CD4-positive, alpha-beta T cell treated with Interleukin-12 subunit alpha and Interleukin-12 subunit beta, for 1 hour (primary cell): ENCODE data around the gene LBP.
"Not testable (repeated sequence)": the region's sequence is repeated elsewhere in the genome, so short reads cannot be mapped to it uniquely, and the experiment has no call there.

ENCODE experiments used
- DNase-seq: peaks from one replicate; pipeline ENCODE4 v3.0.0-alpha.2; 2020

Gene LBP

GRCh38 chr20:38350879-38351775, 4.8 kb downstream of the LBP start:
- DNase-seq = no peak

- no peak for DNase-seq
Measured at GRCh38 chr20:38353316-38353715, 7.0 kb downstream of the LBP start.

DNA sequence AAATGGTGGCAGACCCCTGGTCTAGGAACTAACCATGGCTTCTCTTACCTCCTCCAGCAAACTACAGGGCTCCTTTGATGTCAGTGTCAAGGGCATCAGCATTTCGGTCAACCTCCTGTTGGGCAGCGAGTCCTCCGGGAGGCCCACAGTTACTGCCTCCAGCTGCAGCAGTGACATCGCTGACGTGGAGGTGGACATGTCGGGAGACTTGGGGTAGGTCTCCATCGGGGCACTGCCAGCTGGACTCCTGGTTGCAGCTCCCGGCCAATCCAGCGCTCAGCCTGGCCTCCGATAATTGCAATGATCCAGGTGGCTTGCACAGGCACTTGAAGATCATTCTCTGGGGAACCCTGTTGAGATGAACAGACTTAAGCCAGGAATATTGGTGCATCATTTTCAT, 7.9 kb downstream of the LBP start:
- no peak for DNase-seq

- no peak for DNase-seq
Measured at GRCh38 chr20:38355161-38356012, 9.1 kb downstream of the LBP start.

- no peak for DNase-seq
Measured at GRCh38 chr20:38357653-38358207, 11.4 kb downstream of the LBP start.

DNA sequence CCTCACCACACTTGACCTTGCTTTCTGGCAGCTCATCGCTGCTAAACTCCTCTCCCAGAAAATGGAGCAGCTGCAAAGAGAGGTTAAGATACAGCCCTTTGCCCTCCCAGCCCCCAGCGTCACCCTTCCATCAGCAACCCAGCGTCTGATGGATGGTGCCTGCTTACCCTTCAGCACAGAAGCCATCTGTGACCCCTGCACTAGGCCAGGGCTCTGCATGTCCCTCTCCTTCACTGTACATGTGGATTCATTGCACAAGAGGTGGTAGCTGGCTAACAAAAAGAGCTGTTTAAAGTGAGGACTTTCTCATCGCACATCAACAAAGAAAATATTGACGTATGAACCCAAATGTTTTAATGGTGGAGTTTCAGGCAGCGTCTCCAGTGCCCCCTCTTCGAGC, 12.3 kb downstream of the LBP start:
- DNase-seq = no peak

DNA sequence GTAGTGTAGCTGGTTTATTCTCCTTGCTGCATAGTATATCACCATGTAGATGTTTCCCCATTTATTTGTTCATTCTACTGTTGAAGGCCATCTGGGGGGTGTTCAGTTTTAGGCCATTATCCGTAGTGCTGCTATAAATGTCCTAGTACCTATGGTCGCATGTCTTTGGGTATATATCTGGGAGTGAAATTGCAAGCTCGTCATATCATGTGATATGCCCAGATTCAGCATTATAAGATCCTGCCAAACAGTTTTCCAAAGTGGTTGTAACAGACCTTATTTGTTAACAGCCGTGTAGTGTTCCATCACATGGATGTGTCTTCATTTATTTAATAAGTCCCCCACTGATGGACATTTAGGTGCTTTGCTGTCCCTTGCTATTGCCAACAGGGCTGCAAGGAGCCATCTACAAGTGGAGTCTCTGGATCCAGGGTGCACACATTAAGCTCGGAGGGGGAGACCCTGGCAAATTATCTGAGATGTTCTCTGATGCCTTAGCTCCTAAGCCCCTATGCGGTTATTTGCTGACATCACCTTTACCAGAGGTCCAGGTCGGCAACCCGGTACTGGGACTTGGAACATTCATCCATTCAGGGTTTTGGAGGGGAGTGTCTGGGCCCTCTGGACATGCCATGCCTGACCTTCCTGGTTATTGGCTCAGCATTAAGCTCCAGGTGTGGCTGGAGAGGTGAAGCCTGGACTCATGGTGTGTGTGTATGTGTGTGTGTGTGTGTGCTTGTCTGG, 16.9 kb downstream of the LBP start:
- DNase-seq = no peak

DNA sequence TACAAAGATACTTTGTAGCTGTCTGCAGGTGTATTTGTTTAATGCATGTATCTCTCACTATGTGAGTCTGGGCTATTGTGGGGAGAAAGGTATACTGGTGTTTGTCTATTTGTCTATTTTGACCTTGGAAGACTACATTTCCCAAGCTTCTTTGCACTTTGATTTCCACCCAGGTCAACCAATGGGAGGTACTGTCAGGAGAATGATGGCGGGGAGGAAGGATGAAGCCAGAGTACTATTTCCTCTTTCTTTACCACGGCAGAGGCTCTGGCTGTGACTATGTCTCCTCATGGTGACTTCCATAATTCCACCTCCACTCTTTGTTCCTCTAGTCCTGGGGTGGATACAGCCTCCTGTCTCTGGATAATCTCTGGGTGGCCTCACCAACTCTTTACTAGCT, 23.1 kb downstream of the LBP start:
- no peak for DNase-seq

GRCh38 chr20:38372806-38373205, 26.5 kb downstream of the LBP start:
- DNase-seq = no peak

GRCh38 chr20:38373231-38373867, 27.1 kb downstream of the LBP start:
- DNase-seq = no peak

DNA sequence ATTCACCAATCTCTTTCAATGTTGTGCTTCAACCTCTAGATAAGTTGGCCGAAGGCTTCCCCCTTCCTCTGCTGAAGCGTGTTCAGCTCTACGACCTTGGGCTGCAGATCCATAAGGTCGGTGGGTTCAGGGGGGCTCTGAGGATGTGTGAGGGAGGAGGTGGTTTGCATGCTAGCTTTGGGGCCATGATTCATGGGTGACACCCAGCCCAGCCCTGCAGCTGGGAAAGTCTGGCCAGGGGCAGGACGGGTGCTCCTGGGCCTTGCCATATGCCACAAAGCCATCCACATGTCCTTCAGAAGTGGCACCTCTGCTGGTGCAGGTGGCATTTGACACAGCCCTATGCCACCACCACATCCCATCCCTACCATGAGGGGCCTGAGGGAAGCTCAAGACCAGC, 27.6 kb downstream of the LBP start:
- no peak for DNase-seq

GRCh38 chr20:38377039-38377685, 30.9 kb downstream of the LBP start:
- no peak for DNase-seq

- not testable (repeated sequence) for DNase-seq
Measured at GRCh38 chr20:38377838-38378237, 31.6 kb downstream of the LBP start.

DNA sequence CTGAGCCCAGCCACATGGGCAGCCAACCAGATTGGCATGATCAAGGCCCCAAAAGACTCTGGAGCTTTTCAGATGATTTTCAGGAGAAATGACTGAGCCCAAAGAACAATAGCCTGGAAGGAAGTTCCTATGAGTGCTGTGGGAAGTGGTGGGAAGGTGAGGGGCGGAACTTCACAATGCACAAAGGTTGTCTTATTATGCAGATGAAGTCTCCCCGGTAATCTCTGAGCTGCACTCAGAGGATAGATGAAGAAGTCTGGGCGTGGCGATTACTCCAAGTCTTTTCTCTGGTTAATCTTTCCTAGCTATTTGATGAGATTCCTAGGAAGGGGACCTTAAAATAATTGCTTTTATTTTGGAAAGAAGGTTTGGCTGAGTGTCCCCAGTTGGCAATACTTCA, 36.9 kb downstream of the LBP start:
- no peak for DNase-seq

DNA sequence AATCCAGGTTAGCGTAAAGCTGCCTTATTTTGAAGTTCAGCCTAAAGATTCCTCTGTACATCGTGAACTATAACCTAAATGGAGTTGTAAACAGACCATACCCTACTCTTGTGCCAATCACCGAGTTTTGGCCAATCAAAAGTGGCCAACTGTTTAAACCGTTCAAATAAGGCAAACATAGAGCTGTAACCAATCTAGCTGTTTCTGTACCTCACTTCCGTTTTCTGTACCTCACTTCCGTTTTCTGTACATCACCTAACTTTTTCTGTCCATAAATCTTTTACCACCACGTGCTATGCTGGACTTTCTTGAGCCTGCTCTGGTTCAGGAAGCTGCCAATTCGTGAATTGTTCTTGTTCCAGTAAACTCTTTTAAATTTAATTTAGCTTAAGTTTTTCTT, 39.7 kb downstream of the LBP start:
- DNase-seq = no peak

DNA sequence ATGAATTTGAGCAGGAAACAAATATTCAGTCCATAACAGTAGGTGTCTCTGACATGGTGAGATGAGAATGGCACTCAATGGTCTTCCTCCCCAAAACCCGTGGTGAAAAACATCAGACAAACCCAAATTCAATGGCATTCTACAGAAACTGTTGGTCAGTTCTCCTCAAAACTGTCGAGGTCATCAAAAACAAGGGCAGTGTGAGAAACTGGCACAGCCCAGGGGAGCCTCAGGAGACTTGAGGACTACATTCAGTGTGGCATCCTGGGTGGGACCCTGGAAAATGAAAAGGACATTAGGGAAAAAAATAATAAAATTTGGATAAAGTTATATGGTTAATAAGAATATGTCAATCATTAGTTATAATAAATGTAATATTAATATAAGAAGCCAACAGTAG, 40.6 kb downstream of the LBP start:
- DNase-seq = no peak

GRCh38 chr20:38387953-38388352, 41.7 kb downstream of the LBP start:
- no peak for DNase-seq

DNA sequence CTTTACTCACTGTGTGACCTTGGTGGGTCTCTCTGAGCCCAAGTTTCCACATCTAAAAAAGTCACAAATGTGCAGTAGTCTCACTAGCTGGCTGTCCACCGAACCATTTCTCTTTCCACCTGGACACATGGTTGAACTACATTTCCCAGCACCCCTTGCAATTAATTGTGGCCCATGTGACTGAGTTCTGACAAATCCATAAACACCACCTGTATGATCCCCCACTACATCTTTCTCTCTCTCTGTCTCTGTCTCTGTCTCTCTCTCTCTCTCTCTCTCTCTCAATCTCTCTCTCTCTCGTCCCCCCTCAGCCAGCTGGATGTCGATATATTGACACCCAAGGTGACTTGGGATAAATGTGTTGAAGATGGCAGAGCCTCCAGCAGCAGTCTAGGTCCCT, 46.1 kb downstream of the LBP start:
- no peak for DNase-seq

DNA sequence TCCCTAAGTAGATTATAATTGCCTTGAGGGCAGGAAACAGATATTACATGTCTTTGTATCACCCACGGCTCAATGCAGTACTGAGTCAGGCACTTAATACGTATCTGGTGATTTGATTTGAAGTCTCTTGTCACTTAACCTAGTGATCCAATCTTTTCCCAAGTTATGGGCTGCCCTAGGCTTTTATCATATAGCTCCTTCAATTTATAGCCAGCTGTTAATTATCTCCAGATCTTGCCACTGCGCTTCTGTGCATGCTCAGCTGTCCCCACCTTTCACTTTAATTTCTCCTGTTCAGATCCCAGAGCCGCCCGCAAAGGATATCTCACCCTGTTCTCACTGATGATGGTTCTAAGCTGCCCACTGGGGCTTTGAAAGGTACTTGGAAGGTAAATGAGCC, 47.0 kb downstream of the LBP start:
- no peak for DNase-seq

DNA sequence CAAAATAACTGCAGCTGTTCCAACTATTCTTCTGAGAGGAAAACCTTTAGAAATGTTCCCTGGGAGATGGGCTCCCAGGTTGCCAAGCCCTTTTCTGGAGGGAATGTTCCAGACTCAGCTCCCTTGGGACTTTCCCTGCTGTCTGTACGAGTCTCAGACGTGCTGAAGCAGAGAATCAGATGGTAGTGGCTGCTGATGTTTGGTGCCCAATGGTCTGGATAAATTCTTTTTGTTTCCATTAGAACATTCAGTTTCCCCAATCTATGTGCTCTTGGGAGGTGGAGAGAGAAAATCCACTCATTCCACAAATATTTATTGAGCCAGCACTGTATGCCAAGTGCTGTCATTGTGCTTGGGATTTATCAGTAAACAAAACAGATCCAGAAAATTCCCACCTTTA, 48.9 kb downstream of the LBP start:
- no peak for DNase-seq

GRCh38 chr20:38395751-38396395, 49.6 kb downstream of the LBP start:
- DNase-seq = not testable (repeated sequence)
